Keratinocyte (primary cell): ENCODE results near the gene SMAD9. TPM values are rescaled to one million over a fixed set of nuclear protein-coding genes. Genes with fewer than 3 reads are reported as not detected.

Experiments
- DNase-seq: peaks from one replicate; pipeline ENCODE4 v3.0.0-alpha.2; 2011; ENCODE audit warnings: low read depth, missing footprints, low spot score
- FAIRE-seq: peaks from 2 replicates; lab custom pipeline; 2011; peaks lifted over from hg19 to GRCh38; lab: Jason Lieb, UNC
- H2AFZ ChIP-seq: 2 replicates; pipeline ENCODE4 v1.6.0; 2012; ENCODE audit warnings: low read length, control low read depth, inconsistent platforms; ENCODE audit not compliant: control insufficient read depth
- H3K27ac ChIP-seq: 2 replicates; pipeline ENCODE4 v1.5.1; 2011; ENCODE audit warnings: low read length; ENCODE audit not compliant: control insufficient read depth, insufficient read depth
- H3K27me3 ChIP-seq: 3 replicates; pipeline ENCODE4 v1.6.0; 2011; ENCODE audit warnings: low read length; ENCODE audit not compliant: control insufficient read depth, insufficient read depth; ENCODE audit errors: extremely low read depth
- H3K36me3 ChIP-seq, 2 experiments: 2 replicates in 1 of 2; 3 replicates in 1 of 2; pipeline ENCODE4 v1.5.1; 2011; ENCODE audit warnings: low read length in 2 of 2, mild to moderate bottlenecking in 1 of 2; ENCODE audit not compliant: control insufficient read depth in 2 of 2, insufficient read depth in 2 of 2; ENCODE audit errors: extremely low read depth in 1 of 2
- H3K4me1 ChIP-seq: 3 replicates; pipeline ENCODE4 v1.5.1; 2011; ENCODE audit warnings: low read length; ENCODE audit not compliant: control insufficient read depth, insufficient read depth; ENCODE audit errors: extremely low read depth
- H3K4me2 ChIP-seq: 3 replicates; pipeline ENCODE4 v1.6.0; 2011; ENCODE audit warnings: low read depth, low read length; ENCODE audit not compliant: control insufficient read depth, insufficient read depth; ENCODE audit errors: extremely low read depth
- H3K4me3 ChIP-seq, 3 experiments: fragments of 200-600 bp in 1 of 3; sonication (generic) in 1 of 3; 2 replicates in 2 of 3; 3 replicates in 1 of 3; pipeline ENCODE4 v1.5.1; 2011 to 2016; ENCODE audit warnings: low read length in 3 of 3, mild to moderate bottlenecking in 3 of 3, control low read depth in 2 of 3, inconsistent platforms in 1 of 3, low read depth in 1 of 3, mixed read lengths in 1 of 3, mixed run types in 1 of 3, moderate library complexity in 1 of 3; ENCODE audit not compliant: control insufficient read depth in 2 of 3, insufficient read depth in 2 of 3; ENCODE audit errors: extremely low read depth in 1 of 3
- H3K79me2 ChIP-seq: 2 replicates; pipeline ENCODE4 v1.6.0; 2012; ENCODE audit warnings: low read length; ENCODE audit not compliant: control insufficient read depth, insufficient read depth
- H3K9ac ChIP-seq: 3 replicates; pipeline ENCODE4 v1.6.0; 2011; ENCODE audit warnings: low read length; ENCODE audit not compliant: control insufficient read depth, insufficient read depth; ENCODE audit errors: extremely low read depth
- H3K9me1 ChIP-seq: 3 replicates; pipeline ENCODE4 v1.6.0; 2011; ENCODE audit warnings: low read length; ENCODE audit not compliant: control insufficient read depth, insufficient read depth; ENCODE audit errors: extremely low read depth
- H3K9me3 ChIP-seq: 2 replicates; pipeline ENCODE4 v1.5.1; 2012; ENCODE audit warnings: low read depth, low read length; ENCODE audit not compliant: control insufficient read depth
- H4K20me1 ChIP-seq: 3 replicates; pipeline ENCODE4 v1.6.0; 2011; ENCODE audit warnings: low read length; ENCODE audit not compliant: control insufficient read depth, insufficient read depth; ENCODE audit errors: extremely low read depth
- CTCF ChIP-seq, 3 experiments: IDR thresholded peaks in 1 of 3; conservative IDR thresholded peaks in 1 of 3; optimal IDR thresholded peaks in 1 of 3; 2 replicates in 2 of 3; 3 replicates in 1 of 3; pipeline versions ENCODE3 to v1.5.1; 2011; ENCODE audit warnings: low read length in 3 of 3, mild to moderate bottlenecking in 3 of 3, moderate library complexity in 2 of 3, control low read depth in 1 of 3, inconsistent platforms in 1 of 3; ENCODE audit not compliant: insufficient read depth in 2 of 3; ENCODE audit errors: extremely low read depth in 1 of 3
- EZH2 ChIP-seq: IDR thresholded peaks from one replicate; pipeline ENCODE4 v1.6.1; 2012; ENCODE audit warnings: inconsistent platforms, mild to moderate bottlenecking, low read length, moderate library complexity
- dilution Hi-C: fragments of 300-500 bp; cut with MboI; formaldehyde crosslinking; loops from one replicate; pipeline ENCODE4 v1.7.0; 2020; ENCODE audit warnings: low sequenced_read_pairs; ENCODE audit not compliant: extremely low pct_ligation_motif_present
- polyA minus RNA-seq, 3 experiments: library from RNA; depleted of rRNA, polyadenylated mRNA; stranded (reverse); fragments of >200 nt; gene quantifications; 1 replicate in 1 of 3; 2 replicates in 1 of 3; 3 replicates in 1 of 3; pipeline ENCODE4 v1.2.3, GENCODE V29; 2011
- polyA plus RNA-seq, 5 experiments: library from polyadenylated mRNA; depleted of rRNA in 3 of 5; stranded (reverse) in 3 of 5; stranded (forward) in 1 of 5; unstranded in 1 of 5; fragments of >200 nt; gene quantifications; 1 replicate in 1 of 5; 2 replicates in 3 of 5; 3 replicates in 1 of 5; pipeline versions ENCODE4 v1.2.1 to v1.2.3, GENCODE V29; 2011 to 2012; ENCODE audit warnings: missing spikeins in 2 of 5, low read depth in 1 of 5, low replicate concordance in 1 of 5

The SMAD9 gene
- polyA plus RNA-seq (0.04 to 0.10 TPM (median 0.10 TPM) in 3 replicates), polyA minus RNA-seq (0.13 to 0.26 TPM (median 0.16 TPM) in 3 replicates)
- polyA plus RNA-seq (2011; ENCODE audit: low read depth), result not detected
- polyA plus RNA-seq (2011; cell fraction: cytosol; rRNA removed), result 0.05 and 0.07 TPM in 2 replicates
- polyA plus RNA-seq (2011; cell fraction: nucleus; rRNA removed), result 0.08 and 0.15 TPM in 2 replicates
- 0.14 and 0.23 TPM in 2 replicates for polyA plus RNA-seq (2012; ENCODE audit: low replicate concordance)
- not detected for polyA minus RNA-seq (2011; cell fraction: cytosol; rRNA and poly(A)+ RNA removed)
- 0.16 TPM in 1 of 2 replicates, not detected in the other for polyA minus RNA-seq (2011; cell fraction: nucleus; rRNA and poly(A)+ RNA removed)

- Histone ChIP-seq H3K9ac (peak within 1 kb of the TSS; percentile 3), H3K4me3 (peak within 1 kb of the TSS; percentile 41 to 68 (median 52)), H3K4me1 (peaks cover 5% of the 10 kb centered on the region), H3K79me2 (no peaks in the 10 kb centered on the region), H3K9me3 (no peaks in the 10 kb centered on the region), H3K9me1 (no peaks in the 10 kb centered on the region), H3K36me3 (no peaks in the 10 kb centered on the region), H3K4me2 (peak within 1 kb of the TSS; percentile 77), H3K27ac (no peak within 1 kb of the TSS), H2AFZ (peak within 1 kb of the TSS; percentile 57), H4K20me1 (no peaks in the 10 kb centered on the region), H3K27me3 (peaks cover 11% of the 10 kb centered on the region)
- dilution Hi-C loops, result no loop called here
- FAIRE-seq, result no peak
- no peak for DNase-seq
- TF ChIP-seq EZH2, result no peak
- TF ChIP-seq CTCF (optimal IDR thresholded peaks at IDR 0.05 in 1 of 3, IDR thresholded peaks at IDR 0.05 in 1 of 3, conservative IDR thresholded peaks at IDR 0.05 in 1 of 3; ENCODE audit: extremely low read depth in 1 of 3, insufficient read depth in 2 of 3, low read length in 3 of 3), result no peak
Measured at GRCh38 chr13:36919833-36920615, at the start of gene SMAD9. SMAD9 (minus strand) TSS chr13:36920238; CDS start chr13:36879689, 40,549 bp downstream.

- Histone ChIP-seq H3K27me3 (no peaks in the 10 kb centered on the region), H3K9ac (no peak overlapping the region), H3K4me2 (no peak overlapping the region), H4K20me1 (no peaks in the 10 kb centered on the region), H3K9me3 (no peaks in the 10 kb centered on the region), H3K9me1 (no peaks in the 10 kb centered on the region), H3K4me3 (no peak overlapping the region), H2AFZ (no peak overlapping the region), H3K4me1 (peaks cover 14% of the 10 kb centered on the region), H3K79me2 (no peaks in the 10 kb centered on the region), H3K27ac (peak overlapping the region; percentile 74), H3K36me3 (peaks cover 8 to 11% of the 10 kb centered on the region in 2 experiments)
- dilution Hi-C loops, result no loop called here
- no peak for DNase-seq
- FAIRE-seq, result no peak
- TF ChIP-seq EZH2 (no peak), CTCF (optimal IDR thresholded peaks at IDR 0.05 in 1 of 3, IDR thresholded peaks at IDR 0.05 in 1 of 3, conservative IDR thresholded peaks at IDR 0.05 in 1 of 3; ENCODE audit: extremely low read depth in 1 of 3, insufficient read depth in 2 of 3, low read length in 3 of 3) (no peak)
Measured at GRCh38 chr13:36966404-36966803, 46.4 kb upstream of the SMAD9 start.
